Smooth muscle cell (in vitro differentiated cells): ENCODE data around the gene TP73. TPM values are rescaled to one million over a fixed set of nuclear protein-coding genes. Genes with fewer than 3 reads are reported as not detected.

ENCODE experiments used
- DNase-seq: peaks from one replicate; lab custom pipeline; 2025; ENCODE audit not compliant: unreplicated experiment; lab: John Stamatoyannopoulos, UW
- H2AFZ ChIP-seq: fragments of 200-600 bp; sonication (generic); 2 replicates; pipeline ENCODE4 v1.6.0; 2016; ENCODE audit warnings: antibody characterized with exemption, low read depth, mild to moderate bottlenecking
- H3F3A ChIP-seq: fragments of 200-600 bp; sonication (generic); 2 replicates; pipeline ENCODE4 v1.6.0; 2017; ENCODE audit warnings: antibody characterized with exemption, low read depth
- H3K27ac ChIP-seq: fragments of 200-600 bp; sonication (generic); 2 replicates; pipeline ENCODE4 v1.5.1; 2016; ENCODE audit warnings: low read depth, mild to moderate bottlenecking
- H3K27me3 ChIP-seq: fragments of 200-600 bp; sonication (generic); 2 replicates; pipeline ENCODE4 v1.6.1; 2016; ENCODE audit warnings: low read depth, mild to moderate bottlenecking
- H3K36me3 ChIP-seq: fragments of 200-600 bp; sonication (generic); 2 replicates; pipeline ENCODE4 v1.5.1; 2016; ENCODE audit warnings: low read depth
- H3K4me1 ChIP-seq: fragments of 200-600 bp; sonication (generic); 2 replicates; pipeline ENCODE4 v1.5.1; 2016; ENCODE audit warnings: low read depth
- H3K4me2 ChIP-seq: fragments of 200-600 bp; sonication (generic); 2 replicates; pipeline ENCODE4 v1.6.0; 2016; ENCODE audit warnings: mild to moderate bottlenecking
- H3K4me3 ChIP-seq: fragments of 200-600 bp; sonication (generic); 2 replicates; pipeline ENCODE4 v1.5.1; 2016; ENCODE audit warnings: mild to moderate bottlenecking
- H3K79me2 ChIP-seq: fragments of 200-600 bp; sonication (generic); 2 replicates; pipeline ENCODE4 v1.6.0; 2016; ENCODE audit warnings: low read depth, mild to moderate bottlenecking
- H3K9ac ChIP-seq: fragments of 200-600 bp; sonication (generic); 2 replicates; pipeline ENCODE4 v1.6.0; 2016; ENCODE audit warnings: low read depth
- H3K9me3 ChIP-seq: fragments of 200-600 bp; sonication (generic); replicated peaks from 2 replicates; pipeline ENCODE4 v1.5.1; 2016; ENCODE audit warnings: low read depth
- H4K20me1 ChIP-seq: fragments of 200-600 bp; sonication (generic); 2 replicates; pipeline ENCODE4 v1.6.0; 2016; ENCODE audit warnings: low read depth
- WGBS: methylation state at CpG from one replicate; pipeline ENCODE4 v1.1.7; 2016; ENCODE audit warnings: low lambda C conversion rate; 5-methylcytosine and 5-hydroxymethylcytosine counted together
- polyA plus RNA-seq: library from polyadenylated mRNA; unstranded; fragments of >200 nt; fragmentation: Nextera tagmentation; extraction: Ambion mirVana; gene quantifications from 2 replicates; pipeline ENCODE4 v1.2.1, GENCODE V29; 2016
- total RNA-seq: library from RNA; depleted of rRNA; stranded (reverse); fragments of >200 nt; gene quantifications from 2 replicates; pipeline ENCODE4 v1.2.3, GENCODE V29; 2014
- TF ChIP-seq, protein P1 (sequence below): fragments of 200-600 bp; sonication (generic); IDR thresholded peaks from 2 replicates; pipeline ENCODE4 v1.5.1; 2017; ENCODE audit warnings: borderline replicate concordance, mild to moderate bottlenecking, antibody characterized with exemption; ENCODE audit not compliant: insufficient read depth, poor library complexity, severe bottlenecking

The TP73 gene
- total and polyA plus RNA-seq, 2 experiments from 2014 or later, result 0.22 TPM; not detected in 1

DNA sequence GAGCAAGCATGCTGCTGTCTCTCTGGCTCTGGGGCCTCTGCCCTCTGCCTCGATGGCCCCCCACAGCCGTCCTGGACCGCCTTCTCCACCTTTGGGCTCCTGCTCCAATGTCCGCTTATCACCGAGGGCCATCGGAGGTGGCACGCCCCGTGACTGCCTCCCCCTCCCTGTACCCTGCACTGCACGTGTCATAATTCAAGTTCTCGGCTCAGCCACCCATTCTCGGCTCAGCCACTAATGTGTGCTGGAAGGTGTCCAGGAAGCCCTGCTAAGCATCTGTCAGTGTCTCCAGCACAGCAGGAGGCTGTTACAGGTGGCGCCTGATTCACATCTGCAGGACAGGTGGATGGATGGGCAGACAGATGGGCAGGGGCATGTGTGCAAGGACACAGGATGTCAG, 45.5 kb downstream of the TP73 start:
- Histone ChIP-seq H4K20me1 (no peaks in the 10 kb centered on the region), H3K27me3 (no peaks in the 10 kb centered on the region), H3F3A (no peaks in the 10 kb centered on the region), H3K79me2 (no peaks in the 10 kb centered on the region), H2AFZ (no peak overlapping the region), H3K9me3 (no peaks in the 10 kb centered on the region), H3K4me3 (no peak overlapping the region), H3K4me2 (no peak overlapping the region), H3K36me3 (no peaks in the 10 kb centered on the region), H3K9ac (no peak overlapping the region), H3K27ac (no peak overlapping the region), H3K4me1 (peaks cover 4% of the 10 kb centered on the region)
- TF ChIP-seq, protein P1, sequence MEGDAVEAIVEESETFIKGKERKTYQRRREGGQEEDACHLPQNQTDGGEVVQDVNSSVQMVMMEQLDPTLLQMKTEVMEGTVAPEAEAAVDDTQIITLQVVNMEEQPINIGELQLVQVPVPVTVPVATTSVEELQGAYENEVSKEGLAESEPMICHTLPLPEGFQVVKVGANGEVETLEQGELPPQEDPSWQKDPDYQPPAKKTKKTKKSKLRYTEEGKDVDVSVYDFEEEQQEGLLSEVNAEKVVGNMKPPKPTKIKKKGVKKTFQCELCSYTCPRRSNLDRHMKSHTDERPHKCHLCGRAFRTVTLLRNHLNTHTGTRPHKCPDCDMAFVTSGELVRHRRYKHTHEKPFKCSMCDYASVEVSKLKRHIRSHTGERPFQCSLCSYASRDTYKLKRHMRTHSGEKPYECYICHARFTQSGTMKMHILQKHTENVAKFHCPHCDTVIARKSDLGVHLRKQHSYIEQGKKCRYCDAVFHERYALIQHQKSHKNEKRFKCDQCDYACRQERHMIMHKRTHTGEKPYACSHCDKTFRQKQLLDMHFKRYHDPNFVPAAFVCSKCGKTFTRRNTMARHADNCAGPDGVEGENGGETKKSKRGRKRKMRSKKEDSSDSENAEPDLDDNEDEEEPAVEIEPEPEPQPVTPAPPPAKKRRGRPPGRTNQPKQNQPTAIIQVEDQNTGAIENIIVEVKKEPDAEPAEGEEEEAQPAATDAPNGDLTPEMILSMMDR, result no peak
- no peak for DNase-seq
- WGBS, result 89% methylated on average over 12 of the region's 12 CpGs

GRCh38 chr1:3698660-3699408, 46.5 kb downstream of the TP73 start:
- TF ChIP-seq, protein P1, result no peak
- Histone ChIP-seq H3K4me1 (peaks cover 8% of the 10 kb centered on the region), H3K4me3 (no peak overlapping the region), H3K9me3 (no peaks in the 10 kb centered on the region), H3K27ac (no peak overlapping the region), H3F3A (no peaks in the 10 kb centered on the region), H3K9ac (no peak overlapping the region), H4K20me1 (no peaks in the 10 kb centered on the region), H3K79me2 (no peaks in the 10 kb centered on the region), H2AFZ (no peak overlapping the region), H3K27me3 (no peaks in the 10 kb centered on the region), H3K4me2 (no peak overlapping the region), H3K36me3 (no peaks in the 10 kb centered on the region)
- no peak for DNase-seq
- 81% methylated on average over 29 of the region's 29 CpGs for WGBS

DNA sequence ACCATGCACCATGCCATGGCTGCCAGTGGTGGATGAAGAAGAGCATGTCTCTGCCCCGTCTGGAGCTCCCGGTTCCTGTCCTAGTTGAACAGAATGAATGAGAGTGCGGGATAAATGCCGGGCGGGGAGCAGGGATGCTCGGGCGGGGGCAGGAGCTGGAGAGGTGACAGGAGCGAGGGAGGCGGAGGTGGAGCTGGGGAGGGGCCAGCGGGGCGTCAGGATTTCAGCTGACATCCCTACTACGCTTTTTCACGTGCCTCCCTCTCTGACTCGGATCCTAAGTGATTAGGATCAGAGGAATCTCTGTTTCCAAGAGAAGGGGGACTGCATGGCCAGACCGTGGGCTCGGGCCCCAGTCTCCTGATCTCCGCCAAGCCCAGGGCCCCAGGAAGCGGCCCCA, 47.3 kb downstream of the TP73 start:
- Histone ChIP-seq H3K27me3 (no peaks in the 10 kb centered on the region), H3K9ac (no peak overlapping the region), H3K4me2 (no peak overlapping the region), H3K36me3 (no peaks in the 10 kb centered on the region), H3K9me3 (no peaks in the 10 kb centered on the region), H3K4me1 (peaks cover 8% of the 10 kb centered on the region), H3K4me3 (no peak overlapping the region), H2AFZ (no peak overlapping the region), H3F3A (no peaks in the 10 kb centered on the region), H3K79me2 (no peaks in the 10 kb centered on the region), H4K20me1 (no peaks in the 10 kb centered on the region), H3K27ac (no peak overlapping the region)
- TF ChIP-seq, protein P1, result no peak
- no peak for DNase-seq
- WGBS, result 78% methylated on average over 10 of the region's 18 CpGs

DNA sequence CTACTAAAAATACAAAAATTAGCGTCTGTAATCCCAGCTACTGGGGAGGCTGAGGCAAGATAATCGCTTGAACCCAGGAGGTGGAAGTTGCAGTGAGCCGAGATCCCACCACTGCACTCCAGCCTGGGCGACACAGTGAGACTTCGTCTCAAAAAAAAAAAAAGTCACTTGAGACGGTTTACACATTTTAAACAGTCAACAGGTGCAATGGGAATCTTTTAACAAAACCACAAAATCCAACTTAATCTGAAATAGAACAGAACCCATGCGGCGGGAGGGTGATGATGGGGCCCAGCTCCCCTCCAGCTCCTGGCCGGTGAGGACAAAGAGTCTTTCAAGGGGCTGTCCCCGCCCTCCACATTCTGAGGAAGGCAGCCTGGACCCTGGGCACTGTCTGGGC, 48.3 kb downstream of the TP73 start:
- Histone ChIP-seq H3K4me2 (no peak overlapping the region), H3K9me3 (no peaks in the 10 kb centered on the region), H3K79me2 (no peaks in the 10 kb centered on the region), H3K9ac (no peak overlapping the region), H3K27ac (no peak overlapping the region), H3K4me1 (peaks cover 8% of the 10 kb centered on the region), H2AFZ (no peak overlapping the region), H3K4me3 (no peak overlapping the region), H3K27me3 (no peaks in the 10 kb centered on the region), H4K20me1 (no peaks in the 10 kb centered on the region), H3K36me3 (no peaks in the 10 kb centered on the region), H3F3A (no peaks in the 10 kb centered on the region)
- TF ChIP-seq, protein P1, result no peak
- 90% methylated on average over 10 of the region's 10 CpGs for WGBS
- DNase-seq, result no peak
